Measurements from ENCODE around the gene NUP153.

DNA sequence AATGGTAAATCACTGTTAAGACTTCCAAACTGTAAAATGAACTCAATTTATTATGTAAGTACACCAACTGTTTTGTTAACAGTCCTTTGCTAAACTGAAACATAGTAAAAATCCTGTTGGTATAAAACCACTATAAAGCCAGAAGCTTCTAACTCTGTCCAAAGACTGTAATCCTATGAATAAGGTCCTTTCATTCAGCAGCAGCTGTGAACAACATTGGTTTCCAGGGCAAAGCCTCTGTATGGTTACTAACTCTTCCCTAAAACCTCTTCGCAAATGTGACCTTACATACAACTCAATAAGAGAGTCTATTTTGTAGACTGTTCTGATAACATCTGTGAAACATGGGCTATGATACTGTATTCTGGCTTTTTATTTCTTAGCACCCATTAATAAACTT is 40.1 kb downstream of the NUP153 start:
- no peak for TF ChIP-seq CTCF (IDR thresholded peaks at IDR 0.05)
- TF ChIP-seq EZH2 (IDR thresholded peaks at IDR 0.05; ENCODE audit: borderline replicate concordance, insufficient read depth, low read depth, low read length, poor library complexity, severe bottlenecking): no peak
